Psoas muscle (tissue), 8 donors: Measurements from ENCODE around the gene TELO2. TPM values are rescaled to one million over a fixed set of nuclear protein-coding genes. Genes with fewer than 3 reads are reported as not detected.

Experiments used
- ATAC-seq, 4 donors: fragments of 200-7000 bp; cut with Tn5 transposase; one replicate each; pipeline ENCODE4 v1.9.1; 2020; ENCODE audit warnings: moderate library complexity in 3 of 4, mild to moderate bottlenecking in 2 of 4
- DNase-seq, 2 donors: peaks; one replicate each; pipeline ENCODE4 v3.0.0-alpha.2; 2020
- H3K27ac ChIP-seq: fragments of 200-600 bp; one replicate; pipeline ENCODE4 v1.8.0; 2022
- H3K27me3 ChIP-seq, 3 donors: fragments of 200-600 bp in 1 of 3; one replicate each; pipeline versions ENCODE4 v1.6.1 to v1.8.0; 2013 to 2022; ENCODE audit warnings: low read length in 2 of 3, mild to moderate bottlenecking in 2 of 3, moderate library complexity in 1 of 3; ENCODE audit not compliant: insufficient read depth in 3 of 3
- H3K36me3 ChIP-seq, 2 donors: fragments of 200-600 bp in 1 of 2; one replicate each; pipeline versions ENCODE4 v1.6.1 to v1.8.0; 2013 to 2022; ENCODE audit warnings: low read depth in 1 of 2, mild to moderate bottlenecking in 1 of 2, moderate library complexity in 1 of 2; ENCODE audit not compliant: insufficient read depth in 1 of 2
- H3K4me1 ChIP-seq: fragments of 200-600 bp; one replicate; pipeline ENCODE4 v1.8.0; 2022
- H3K4me3 ChIP-seq: fragments of 200-600 bp; one replicate; pipeline ENCODE4 v1.8.0; 2022; ENCODE audit warnings: mild to moderate bottlenecking
- H3K9me3 ChIP-seq: fragments of 200-600 bp; one replicate; pipeline ENCODE4 v1.8.0; 2022
- WGBS, 3 donors: extraction: QIAGEN DNeasy Blood & Tissue Kit; methylation state at CpG; one replicate each; pipeline versions ENCODE4 v1.1.6 to v1.1.7; 2013; 5-methylcytosine and 5-hydroxymethylcytosine counted together
- intact Hi-C, 2 donors: fragments of 100-400 bp; cut with DNase I; formaldehyde crosslinking; loops; one replicate each; pipeline versions ENCODE4 v1.11.0 to v1.14.2; 2022
- long read RNA-seq, 2 donors: library from polyadenylated mRNA; unstranded; transcript quantifications; one replicate each; pipeline ENCODE4 v2.0.0, GENCODE V29; 2021
- polyA plus RNA-seq, 3 donors: library from polyadenylated mRNA; stranded (reverse); fragments of 200-250 nt; gene quantifications; one replicate each; pipeline ENCODE4 v1.2.3, GENCODE V29; 2013
- total RNA-seq, 4 donors: library from RNA; stranded (reverse); fragmentation: NEBNext Ultra II Directional in 2 of 4; extraction: Animal tissue kit (Norgen Biotek cat#: 25700) in 2 of 4; gene quantifications; one replicate each; pipeline versions ENCODE4 v1.2.1 to v1.2.4, GENCODE V29; 2021 to 2023
- TF ChIP-seq, protein P1 (sequence below): fragments of 200-600 bp; IDR thresholded peaks from one replicate; pipeline ENCODE4 v1.8.0; 2022; ENCODE audit warnings: antibody characterized with exemption
- donor health status: healthy with polysubstance abuse.
- donor health status: DM: no; HTN: no; CAD: no; lungs with moderate emphysema.
- donor health status: Bipolar disorder and iron deficiency.
- donor health status: healthy.
- donor health status: DM: yes; HTN: yes; CAD: no.
- donor health status: DM: no; HTN: no; CAD: no.
- donor health status: DM: no; HTN: no; CAD: no.
- donor health status: DM: yes; HTN: yes; CAD: no.

The TELO2 gene
- total RNA-seq = 10 to 100 TPM; 15.8 to 23.8 (median 19.6) TPM
- polyA plus RNA-seq = 10 to 100 TPM; 11.6 to 18.3 (median 14.0) TPM
- long read RNA-seq, donor 1, transcript TELO2-201 (21 exons, 3,314 nt) = major isoform, 28 of 52 reads
- long read RNA-seq, donor 1, partial matches to known transcripts = 5 of 52 reads
- long read RNA-seq, donor 1, other reads (novel, unspliced or antisense) = 18 of 52 reads
- long read RNA-seq, donor 2, transcript TELO2-201 (21 exons, 3,314 nt) = major isoform, 71 of 130 reads
- long read RNA-seq, donor 2, partial matches to known transcripts = 23 of 130 reads
- long read RNA-seq, donor 2, other reads (novel, unspliced or antisense) = 36 of 130 reads

DNA sequence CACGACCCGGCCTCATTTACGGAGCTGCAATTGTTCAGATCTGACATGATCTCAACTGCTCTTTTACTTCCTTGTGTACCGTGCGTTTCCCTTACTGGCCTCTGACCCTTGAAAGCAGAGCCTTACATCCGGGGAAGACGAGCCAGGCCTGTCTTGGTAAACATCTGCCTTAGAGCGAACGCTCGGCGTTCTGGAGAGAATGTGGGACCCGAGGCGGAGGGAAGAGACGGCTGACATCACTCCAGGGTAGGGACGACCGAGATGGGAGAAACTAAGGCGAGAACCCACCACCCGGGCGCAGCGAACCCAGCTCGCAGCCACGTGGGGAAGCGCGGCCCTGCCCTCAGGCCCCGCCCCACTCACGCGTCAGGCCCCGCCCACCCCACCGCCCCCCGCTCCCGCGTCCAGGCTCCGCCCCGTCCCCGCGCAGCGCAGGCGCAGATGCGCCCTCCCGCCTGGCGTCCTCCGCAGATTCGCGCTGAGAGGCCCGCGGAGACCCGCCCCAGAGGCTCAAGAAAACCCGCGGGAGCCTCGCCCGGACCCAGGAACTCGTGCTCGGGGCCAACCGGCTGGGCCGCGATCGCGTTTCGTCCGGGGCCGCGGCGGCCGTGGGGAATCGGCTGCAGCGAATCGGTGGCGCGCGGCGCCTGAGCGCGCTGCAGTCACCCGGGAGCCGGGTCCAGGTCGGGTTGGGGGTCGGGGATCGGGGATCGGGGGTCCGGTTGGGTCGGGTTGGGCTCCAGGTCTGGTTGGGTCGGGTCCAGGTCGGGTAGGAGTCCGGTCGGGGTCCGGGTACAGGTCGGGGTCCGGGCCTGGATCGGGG is at the start of gene TELO2:
TELO2 (plus strand) TSS at position 438 of the 823 bp plus-strand sequence. CDS start 922 bp downstream, outside the sequence.
- H3K27ac ChIP-seq = peak within 1 kb of the TSS; percentile 89
- peaks cover 17% of the 10 kb centered on the region for H3K4me1 ChIP-seq
- TF ChIP-seq, protein P1, sequence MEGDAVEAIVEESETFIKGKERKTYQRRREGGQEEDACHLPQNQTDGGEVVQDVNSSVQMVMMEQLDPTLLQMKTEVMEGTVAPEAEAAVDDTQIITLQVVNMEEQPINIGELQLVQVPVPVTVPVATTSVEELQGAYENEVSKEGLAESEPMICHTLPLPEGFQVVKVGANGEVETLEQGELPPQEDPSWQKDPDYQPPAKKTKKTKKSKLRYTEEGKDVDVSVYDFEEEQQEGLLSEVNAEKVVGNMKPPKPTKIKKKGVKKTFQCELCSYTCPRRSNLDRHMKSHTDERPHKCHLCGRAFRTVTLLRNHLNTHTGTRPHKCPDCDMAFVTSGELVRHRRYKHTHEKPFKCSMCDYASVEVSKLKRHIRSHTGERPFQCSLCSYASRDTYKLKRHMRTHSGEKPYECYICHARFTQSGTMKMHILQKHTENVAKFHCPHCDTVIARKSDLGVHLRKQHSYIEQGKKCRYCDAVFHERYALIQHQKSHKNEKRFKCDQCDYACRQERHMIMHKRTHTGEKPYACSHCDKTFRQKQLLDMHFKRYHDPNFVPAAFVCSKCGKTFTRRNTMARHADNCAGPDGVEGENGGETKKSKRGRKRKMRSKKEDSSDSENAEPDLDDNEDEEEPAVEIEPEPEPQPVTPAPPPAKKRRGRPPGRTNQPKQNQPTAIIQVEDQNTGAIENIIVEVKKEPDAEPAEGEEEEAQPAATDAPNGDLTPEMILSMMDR = no peak
- H3K36me3 ChIP-seq = peaks cover 0 to 37% of the 10 kb centered on the region in 2 donors
- no peaks in the 10 kb centered on the region for H3K27me3 ChIP-seq
- no peaks in the 10 kb centered on the region for H3K9me3 ChIP-seq
- DNase-seq (peak; percentile 85 to 91), ATAC-seq (peak; percentile 93 to 95 (median 94))
- peak within 1 kb of the TSS; percentile 81 for H3K4me3 ChIP-seq
- intact Hi-C loops = loop anchor here (5.0 kb wide), 4 partner anchors 39 to 214 kb away; partner anchors contain the start of genes CRAMP1 (in 2 of the 2), IFT140 (in 2 of the 2), MAPK8IP3 (in 1 of the 2) and TMEM204 (in 1 of the 2)
- 1 to 2% (median 1%) methylated on average over 59 to 89 of the region's 89 CpGs for WGBS, 3 donors

DNA sequence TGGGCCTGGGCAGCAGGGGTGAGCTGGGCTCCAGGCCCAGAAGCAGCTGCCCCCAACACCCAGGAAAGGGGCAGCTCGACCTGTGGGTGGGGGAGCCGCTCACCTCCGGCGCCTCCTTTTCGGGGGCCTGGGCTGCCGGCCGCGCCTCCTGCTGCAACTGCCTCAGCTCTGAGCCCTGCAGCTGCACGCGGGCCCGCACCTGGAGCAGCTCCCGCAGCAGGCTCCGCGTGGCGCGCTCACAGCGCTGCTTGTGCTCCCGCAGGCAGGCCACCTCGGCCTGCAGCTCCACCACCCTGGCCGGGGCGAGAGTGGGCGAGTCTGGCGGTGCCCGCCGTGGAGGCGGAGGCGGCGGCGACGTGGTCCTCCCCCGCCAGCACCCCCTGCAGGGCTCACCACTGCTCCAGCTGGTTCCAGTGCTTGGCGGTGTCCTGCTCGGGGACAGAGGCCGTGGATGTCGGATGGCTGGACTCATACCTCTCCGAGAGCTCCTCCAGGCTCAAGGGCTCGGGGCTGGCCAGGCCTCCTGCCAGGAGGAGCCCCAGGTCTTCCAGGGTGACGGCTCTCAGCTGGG is 49.7 kb upstream of the TELO2 start:
- Histone ChIP-seq H3K36me3 (peaks cover 0 to 30% of the 10 kb centered on the region in 2 donors), H3K4me1 (no peaks in the 10 kb centered on the region), H3K9me3 (no peaks in the 10 kb centered on the region), H3K27me3 (no peaks in the 10 kb centered on the region), H3K4me3 (no peak overlapping the region), H3K27ac (no peak overlapping the region)
- whole genome bisulfite sequencing, 3 donors = 62 to 79% (median 67%) methylated on average over 16 to 38 of the region's 38 CpGs
- DNase-seq = no peak
- peak in 2 of 4 donors; percentile 8 to 14 for ATAC-seq
- intact Hi-C loops = no loop called here
- TF ChIP-seq, protein P1 = no peak

DNA sequence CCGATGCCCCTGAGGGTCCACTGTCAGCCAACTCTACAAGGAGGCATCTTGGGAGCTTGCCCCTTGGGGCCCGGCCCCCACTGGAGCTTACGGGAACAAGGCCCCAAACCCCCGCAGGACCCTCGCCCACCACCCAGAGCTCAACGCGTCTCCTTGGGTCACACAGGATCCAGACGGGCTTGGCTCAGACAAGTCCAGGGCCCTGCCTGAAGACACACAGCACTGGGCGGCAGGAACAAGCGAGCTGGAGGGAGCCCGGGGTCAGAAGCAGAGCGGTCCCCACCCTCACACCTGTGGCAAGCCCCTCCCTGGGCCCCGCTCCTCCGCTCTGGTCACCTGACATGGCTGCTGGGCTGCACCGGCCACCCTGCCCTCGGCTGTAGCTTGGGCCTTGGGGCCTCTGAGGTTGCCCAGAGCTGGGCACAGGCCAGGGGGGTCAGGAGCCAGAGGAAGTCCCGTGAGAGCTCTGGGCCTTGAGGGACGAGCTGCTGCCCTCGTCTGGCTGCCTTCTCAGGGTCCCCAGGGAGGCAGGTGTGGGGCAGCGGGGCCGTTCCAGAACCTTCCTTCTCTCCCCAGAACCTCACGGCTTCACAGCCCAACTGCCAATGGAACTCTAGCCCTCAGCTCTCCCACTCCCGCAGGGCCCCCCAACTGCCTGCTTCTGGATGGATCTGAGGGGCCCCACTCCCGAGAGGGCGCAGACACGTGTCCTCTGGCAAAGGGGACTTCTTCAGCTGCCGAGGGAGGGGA is 49.0 kb upstream of the TELO2 start, which contains the start of gene CCDC154:
CCDC154 (minus strand) TSS at position 577 of the 750 bp plus-strand sequence; CDS start at position 343, 234 bp downstream.
- DNase-seq (no peak), ATAC-seq (peak in 3 of 4 donors; percentile 4 to 29 (median 14))
- Histone ChIP-seq H3K4me3 (no peak within 1 kb of the TSS), H3K27ac (no peak within 1 kb of the TSS), H3K4me1 (no peaks in the 10 kb centered on the region), H3K27me3 (no peaks in the 10 kb centered on the region), H3K36me3 (peaks cover 0 to 36% of the 10 kb centered on the region in 2 donors), H3K9me3 (no peaks in the 10 kb centered on the region)
- intact Hi-C loops = no loop called here
- WGBS, 3 donors = 66 to 74% (median 70%) methylated on average over 22 to 27 of the region's 27 CpGs
- TF ChIP-seq, protein P1 = no peak
